ENCODE results near the gene PI4KB.
"Not testable (repeated sequence)": the region's sequence is repeated elsewhere in the genome, so short reads cannot be mapped to it uniquely, and the experiment has no call there.

Gene PI4KB

DNA sequence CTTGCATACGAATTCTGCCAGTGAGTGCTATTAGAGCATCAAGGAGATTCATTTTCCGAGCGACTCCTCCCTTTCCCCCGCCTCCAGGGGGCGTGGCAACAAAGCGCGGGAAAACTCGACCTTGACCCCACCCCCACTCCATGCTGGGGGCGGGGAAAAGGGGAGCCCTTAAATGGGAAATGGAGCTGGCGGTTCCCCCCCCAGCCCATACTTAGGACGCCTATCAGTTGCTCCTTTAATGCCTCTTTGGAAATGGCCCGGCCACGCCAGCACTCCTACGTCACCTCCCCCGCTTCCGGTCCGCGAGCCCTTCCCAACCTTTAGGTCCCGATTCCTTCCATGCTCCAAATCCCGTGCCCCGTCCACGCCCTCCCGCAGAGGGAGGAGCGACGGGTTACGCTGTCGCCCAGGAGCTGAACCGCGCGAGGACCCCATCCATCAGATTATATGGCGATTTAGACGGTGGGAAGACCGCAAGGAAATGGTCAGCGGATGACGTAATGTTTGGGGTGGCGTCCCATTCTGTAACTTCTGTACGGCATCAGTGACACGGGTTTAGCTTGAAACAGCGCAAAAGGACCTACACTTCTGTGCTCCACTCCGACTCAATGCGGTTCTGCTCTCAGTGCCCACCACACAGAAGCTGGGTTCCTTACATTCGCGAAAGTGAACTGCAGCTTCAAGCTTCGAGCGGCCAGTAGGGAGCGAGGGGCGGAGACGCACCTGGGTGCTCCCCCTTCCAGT is 45.8 kb downstream of the PI4KB start:
- peak; percentile 99 for DNase-seq (ENCODE audit: low read depth, low spot score)

DNA sequence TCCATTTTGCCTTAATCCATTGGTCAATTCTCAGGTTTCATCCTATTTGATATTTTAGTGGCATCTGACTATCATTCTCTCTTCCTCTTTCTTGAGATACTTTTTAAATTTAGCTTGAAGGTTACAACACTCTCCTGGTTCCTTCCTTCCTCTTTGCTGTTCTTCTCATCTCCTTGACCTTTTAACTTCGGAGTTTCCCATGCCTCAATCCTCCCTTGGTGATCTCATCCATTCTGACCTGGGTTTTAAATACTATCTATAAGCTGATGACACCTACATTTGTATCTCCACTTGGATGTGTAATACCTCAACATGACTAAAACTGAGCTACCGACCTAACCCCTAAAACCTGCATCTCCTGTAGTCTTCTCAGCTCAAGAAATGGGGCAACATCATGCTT is 50.0 kb downstream of the PI4KB start:
- DNase-seq (ENCODE audit: low read depth, low spot score): no peak

DNA sequence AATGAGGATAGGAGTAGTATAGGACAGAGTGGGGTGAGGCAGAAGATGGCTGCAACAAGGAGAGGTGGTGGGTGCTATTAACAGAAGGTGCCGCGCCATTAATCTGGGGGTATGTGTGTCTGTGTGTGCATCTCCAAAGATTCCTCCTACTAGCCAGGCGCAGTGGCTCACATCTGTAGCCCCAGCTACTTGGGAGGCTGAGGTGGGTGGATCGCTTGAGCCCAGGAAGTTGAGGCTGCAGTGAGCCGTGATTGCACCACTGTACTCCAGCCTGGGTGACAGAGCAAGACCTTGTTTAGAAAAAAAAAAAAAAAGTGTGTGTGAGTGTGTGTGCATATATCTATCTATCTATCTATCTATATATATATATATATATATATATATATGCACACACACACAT is 51.9 kb downstream of the PI4KB start:
- not testable (repeated sequence) for DNase-seq (ENCODE audit: low read depth, low spot score)

DNA sequence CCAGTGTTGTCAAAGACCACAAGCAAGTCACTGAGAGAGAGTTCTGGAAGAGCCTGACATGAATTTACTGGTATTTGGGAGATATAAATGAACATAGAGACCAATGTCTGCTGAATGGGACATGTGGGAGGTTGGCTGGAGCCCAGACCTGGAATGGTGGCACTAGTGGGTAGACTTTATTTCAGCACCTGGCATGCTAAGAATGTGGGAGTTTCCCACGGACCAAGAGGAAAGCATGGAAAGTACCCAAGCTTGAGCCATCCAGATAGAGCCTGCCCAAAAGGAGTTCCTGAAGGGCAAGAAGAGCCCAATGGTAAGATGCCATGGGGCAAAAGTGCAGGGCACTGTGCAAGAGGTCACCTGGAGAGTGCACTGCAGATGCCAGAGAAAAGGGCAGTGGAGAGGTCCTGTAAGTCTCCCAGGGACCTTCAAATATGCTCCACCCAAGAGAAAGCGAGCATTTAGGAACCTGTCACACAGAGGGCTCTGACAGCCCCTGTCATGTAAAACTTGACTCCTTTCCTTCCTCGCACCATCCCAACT is 53.2 kb downstream of the PI4KB start:
- no peak for DNase-seq (ENCODE audit: low read depth, low spot score)

DNA sequence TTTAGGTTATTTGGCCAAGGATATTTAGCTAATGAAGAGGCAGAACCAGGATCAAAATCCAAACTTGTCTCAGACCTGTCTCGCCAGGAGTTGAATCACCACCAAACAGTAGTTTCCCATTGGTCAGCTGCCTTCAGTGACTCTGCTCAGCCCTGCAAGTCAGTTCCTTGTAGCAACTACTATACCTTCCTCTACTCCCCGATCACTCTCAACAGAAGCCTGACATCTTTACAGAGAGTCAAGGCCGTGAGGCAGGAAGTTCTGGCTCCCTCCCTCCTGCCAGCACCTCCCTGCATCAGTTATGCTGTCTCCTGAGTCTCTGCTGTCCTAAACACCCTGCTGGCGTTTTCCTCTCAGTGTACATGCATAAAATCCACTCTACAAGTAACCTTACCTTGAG is 59.5 kb downstream of the PI4KB start:
- DNase-seq (ENCODE audit: low read depth, low spot score): no peak

DNA sequence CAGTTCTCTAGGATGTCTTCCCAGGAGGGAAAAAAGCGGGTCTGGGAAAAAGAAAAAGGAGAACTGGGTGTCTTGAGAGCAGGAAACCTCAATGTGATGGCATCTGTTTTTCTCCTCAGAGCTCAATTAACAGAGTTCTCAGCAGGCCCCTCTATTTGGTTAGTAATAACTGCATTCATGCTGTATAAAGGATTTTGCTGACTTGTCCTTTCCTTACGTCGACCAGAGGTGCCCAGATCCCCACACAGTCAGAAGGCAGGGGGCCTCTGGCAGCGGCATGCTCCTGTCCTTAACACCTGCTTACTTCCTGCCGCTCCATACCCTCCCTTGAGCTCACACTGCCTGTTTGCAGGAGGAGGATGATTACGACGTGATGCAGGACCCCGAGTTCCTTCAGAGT is 60.4 kb downstream of the PI4KB start:
- DNase-seq (ENCODE audit: low read depth, low spot score): no peak

DNA sequence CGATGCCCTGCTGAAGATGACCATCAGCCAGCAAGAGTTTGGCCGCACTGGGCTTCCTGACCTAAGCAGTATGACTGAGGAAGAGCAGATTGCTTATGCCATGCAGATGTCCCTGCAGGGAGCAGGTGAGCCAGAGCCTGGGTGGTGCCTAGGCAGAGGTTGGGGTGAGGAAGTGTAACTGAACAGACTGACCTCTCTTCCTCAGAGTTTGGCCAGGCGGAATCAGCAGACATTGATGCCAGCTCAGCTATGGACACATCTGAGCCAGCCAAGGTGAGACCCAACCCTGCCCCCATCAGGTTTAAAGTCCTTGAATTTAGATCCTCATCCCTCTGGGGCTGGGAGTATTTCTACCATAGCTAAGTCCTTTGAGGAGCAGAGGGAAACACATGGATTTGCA is 60.9 kb downstream of the PI4KB start:
- DNase-seq (ENCODE audit: low read depth, low spot score): no peak

DNA sequence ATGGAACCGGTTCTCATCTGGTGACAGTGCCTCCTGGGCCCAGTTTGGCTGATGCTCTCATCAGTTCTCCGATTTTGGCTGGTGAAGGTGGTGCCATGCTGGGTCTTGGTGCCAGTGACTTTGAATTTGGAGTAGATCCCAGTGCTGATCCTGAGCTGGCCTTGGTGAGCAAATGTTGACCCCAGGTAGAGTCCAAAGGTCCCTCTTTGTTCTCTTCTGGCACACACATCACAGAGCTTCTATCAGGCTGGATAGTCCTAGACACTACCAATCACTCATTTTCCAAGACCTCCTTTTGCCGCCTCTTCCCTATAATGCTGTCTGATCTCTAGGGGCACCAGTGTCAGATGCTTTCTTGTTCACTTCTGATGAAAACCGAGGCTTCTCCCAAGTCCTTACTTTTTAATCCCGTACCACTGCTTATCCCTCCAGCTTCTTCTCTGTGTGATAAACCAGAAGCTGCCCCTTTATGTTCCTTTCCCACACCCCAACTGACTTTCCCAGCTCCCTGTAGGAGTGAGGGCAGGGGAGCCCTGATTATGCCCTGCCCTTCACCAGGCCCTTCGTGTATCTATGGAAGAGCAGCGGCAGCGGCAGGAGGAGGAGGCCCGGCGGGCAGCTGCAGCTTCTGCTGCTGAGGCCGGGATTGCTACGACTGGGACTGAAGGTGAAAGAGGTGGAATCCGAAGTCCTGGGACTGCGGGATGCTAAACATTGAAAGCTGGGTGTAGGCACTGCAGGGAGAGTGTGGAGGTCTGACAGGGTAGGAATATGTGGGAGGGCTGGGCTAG is 61.6 kb downstream of the PI4KB start:
- DNase-seq (ENCODE audit: low read depth, low spot score): no peak

DNA sequence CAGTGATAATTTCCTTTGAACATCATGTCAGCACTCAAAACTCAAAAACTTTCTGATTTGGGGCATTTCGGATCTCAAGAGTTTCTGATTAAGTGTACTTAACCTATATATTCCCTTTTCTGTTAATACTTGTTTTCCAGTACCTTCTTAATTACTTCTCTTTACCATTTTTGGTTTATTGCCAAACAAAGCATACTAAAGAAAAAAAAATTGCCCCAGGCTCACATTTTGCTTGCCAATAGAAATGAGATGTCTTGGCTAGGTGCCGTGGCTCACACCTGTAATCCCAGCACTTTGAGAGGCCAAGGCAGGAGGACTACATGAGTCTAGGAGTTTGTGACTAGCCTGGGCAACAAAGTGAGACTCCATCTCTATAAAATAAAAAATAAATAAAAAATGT is 67.9 kb downstream of the PI4KB start:
- no peak for DNase-seq (ENCODE audit: low read depth, low spot score)

DNA sequence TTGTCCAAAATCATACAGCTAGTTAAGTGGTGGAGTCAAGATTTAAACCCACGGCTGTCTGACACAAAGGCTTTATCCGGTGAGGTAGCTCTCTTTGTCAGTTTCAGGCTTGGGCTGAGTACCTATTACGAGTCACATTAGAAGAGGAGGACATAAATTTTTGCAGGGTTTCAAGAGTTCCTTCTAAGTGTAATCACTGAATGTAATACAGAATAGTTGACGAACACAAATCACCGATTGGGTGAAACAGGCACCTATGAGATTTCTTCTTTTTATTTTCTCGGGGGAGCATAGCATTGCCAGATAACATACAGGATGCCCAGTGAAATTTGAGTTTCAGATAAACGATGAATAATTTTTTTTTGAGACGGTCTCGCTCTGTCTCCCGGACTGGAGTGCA is 71.8 kb downstream of the PI4KB start:
- no peak for DNase-seq (ENCODE audit: low read depth, low spot score)

DNA sequence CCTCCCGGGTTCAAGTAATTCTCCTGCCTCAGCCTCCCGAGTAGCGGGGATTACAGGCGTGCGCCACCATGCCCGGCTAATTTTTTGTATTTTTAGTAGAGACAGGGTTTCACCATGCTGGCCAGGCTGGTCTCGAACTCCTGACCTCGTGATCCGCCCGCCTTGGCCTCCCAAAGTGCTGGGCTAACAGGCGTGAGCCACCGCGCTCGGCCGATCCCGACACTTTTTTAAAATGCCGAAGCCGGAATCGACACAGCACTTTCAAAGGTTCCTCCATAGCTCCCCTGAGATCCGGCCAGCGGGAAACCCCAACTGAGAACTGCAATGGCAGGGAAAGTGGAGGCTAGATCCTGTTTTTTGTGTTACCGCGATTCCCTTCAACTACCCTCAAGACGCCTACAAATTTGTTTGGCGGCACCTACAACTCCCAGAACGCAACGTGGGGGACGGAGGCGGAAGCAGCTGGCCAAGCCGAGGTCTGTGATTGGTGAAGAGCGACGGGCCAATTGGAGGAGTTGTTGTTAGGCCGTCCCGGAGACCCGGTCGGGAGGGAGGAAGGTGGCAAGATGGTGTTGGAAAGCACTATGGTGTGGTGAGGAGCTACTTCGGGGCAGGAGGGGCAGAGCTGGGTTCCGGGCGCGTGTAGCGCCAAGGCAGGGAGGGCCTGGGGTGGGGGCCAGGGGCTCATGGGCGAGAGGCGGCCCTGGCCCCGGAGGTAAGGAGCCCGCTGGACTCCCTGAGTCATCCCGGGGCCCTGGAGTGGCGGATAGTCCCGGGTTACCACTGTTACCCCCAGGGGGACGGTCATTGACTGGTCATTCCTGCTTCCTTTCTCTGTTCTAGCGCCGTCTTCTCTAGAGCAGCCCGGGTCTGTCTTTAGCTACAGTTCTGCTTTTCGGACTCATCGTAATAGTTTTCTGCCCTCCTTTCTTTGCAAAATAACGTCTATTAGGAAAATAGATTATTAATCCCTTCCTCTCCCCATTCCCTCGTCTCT is 72.7 kb downstream of the PI4KB start, which contains the start of gene PSMD4:
PSMD4 (plus strand) TSS at position 518 of the 997 bp plus-strand sequence; CDS start at position 567, 49 bp downstream.
- peak; percentile 99 for DNase-seq (ENCODE audit: low read depth, low spot score)

DNA sequence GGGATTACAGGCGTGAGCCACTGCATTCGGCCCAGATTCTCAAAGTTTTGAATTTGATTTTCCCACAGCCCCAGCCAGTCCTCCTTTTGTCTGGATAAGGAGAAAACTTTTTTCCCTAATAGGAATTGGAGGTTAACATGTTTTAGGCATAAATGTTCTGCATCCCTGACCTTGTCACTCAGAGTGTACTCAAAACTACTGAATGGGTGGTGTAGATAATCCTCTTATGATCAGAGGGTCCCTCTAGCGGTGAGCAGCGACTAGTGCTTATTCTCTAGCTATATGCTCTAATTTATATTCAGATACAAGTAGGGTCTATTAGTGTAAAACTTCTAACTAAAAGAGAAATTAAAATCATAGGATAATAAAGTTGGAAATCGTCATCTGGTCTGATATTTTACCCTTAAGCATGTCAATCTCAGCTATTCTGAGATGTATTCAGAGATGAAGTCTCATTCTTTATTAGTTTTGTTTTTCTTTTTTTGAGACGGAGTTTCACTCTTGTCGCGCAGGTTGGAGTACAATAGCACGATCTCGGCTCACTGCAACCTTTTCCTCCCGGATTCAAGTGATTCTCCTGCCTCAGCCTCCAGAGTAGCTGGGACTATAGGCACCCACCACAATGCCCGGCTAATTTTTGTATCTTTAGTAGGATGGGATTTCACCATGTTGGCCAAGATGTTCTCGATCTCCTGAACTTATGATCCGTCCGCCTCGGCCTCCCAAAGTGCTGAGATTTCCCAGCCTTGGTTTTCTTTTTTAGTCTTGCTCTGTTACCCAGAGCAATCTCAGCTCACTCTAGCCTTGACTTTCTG is 75.4 kb downstream of the PI4KB start:
- peak; percentile 18 for DNase-seq (ENCODE audit: low read depth, low spot score)

DNA sequence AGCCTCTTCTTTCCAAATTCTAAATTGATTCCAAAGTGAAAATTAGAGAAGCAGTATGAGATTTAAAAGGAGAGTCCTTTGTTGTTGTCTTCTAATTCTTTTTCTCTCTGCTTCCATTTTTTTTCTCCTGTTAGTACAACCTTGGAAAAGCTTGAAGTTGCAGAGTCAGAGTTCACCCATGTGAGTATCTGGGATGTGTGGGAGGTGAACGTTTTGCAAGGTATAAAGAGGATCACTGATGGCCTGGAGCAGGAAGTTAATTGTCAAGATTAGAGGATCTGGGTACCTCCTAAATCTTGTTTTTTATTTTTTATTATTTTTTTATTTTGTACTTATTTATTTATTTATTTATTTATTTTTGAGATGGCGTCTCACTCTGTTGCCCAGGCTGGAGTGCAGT is 80.4 kb downstream of the PI4KB start:
- no peak for DNase-seq (ENCODE audit: low read depth, low spot score)

DNA sequence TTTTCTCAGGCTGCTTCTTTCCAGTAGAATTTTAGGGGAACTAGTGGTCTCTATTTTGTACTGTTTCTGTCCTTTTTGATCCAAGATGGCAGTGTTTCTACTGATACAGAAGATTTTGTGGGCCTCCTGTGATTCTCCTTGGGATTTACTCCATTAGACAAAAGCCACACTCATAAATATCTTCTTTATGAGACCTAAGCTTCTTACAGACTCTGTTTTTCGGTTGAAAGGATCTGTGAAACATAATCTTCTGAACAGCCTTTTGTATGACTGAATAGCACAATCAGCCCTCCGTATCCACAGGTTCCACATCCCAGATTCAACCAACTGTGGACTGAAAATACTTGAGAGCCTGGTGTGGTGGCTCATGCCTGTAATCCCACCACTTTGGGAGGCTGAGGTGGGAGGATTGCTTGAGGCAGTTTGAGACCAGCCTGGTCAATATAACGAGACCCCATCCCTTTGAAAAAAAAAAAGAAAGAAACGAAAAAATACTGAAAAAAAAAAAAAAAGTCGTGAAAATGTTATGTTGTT is 83.5 kb downstream of the PI4KB start:
- DNase-seq (ENCODE audit: low read depth, low spot score): no peak

DNA sequence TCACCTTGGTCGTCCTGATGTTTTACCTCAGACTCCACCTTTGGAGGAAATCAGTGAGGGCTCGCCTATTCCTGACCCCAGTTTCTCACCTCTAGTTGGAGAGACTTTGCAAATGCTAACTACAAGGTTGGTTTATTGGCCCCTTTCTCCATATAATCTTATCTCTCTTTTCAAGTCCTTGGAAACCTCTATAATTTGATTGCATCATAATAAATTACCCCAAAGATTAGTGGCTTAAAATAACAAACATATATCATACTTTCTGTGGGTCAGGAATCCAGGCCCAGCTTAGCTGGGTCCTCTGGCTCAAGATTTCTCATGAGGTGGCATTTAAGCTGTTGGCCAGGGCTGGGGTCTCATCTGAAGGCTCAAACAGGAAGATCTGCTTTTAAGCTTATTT is 84.8 kb downstream of the PI4KB start:
- no peak for DNase-seq (ENCODE audit: low read depth, low spot score)

Data from ELF-1 (cell line).